Measurements from ENCODE around the gene KCNK1.

KCNK1 gene

DNA sequence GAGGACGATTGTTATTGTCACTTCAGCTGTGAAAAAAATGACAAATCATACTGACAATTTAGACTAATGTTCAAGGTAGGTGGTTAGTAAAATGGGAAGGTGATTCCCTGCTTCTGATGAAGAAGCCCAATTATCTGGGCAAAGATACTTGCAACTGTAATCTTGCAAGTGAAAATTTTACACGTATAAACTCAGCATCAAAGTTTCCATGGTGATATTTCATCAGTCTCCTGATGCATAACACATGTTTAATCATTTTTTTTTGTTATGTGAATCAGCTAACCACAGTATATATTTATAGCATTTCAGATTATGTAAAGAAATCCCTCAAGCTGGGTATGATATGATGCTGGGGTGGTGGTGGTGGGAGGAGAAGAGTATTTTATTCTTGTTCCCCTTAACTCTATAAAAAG is 16.4 kb upstream of the KCNK1 start:
- no peak overlapping the region for H3K4me2 ChIP-seq (ENCODE audit: low read length)
- H3K36me3 ChIP-seq (ENCODE audit: control insufficient read depth, insufficient read depth, low read length) = no peaks in the 10 kb centered on the region
- H3K9me3 ChIP-seq (ENCODE audit: control insufficient read depth, low read length) = no peaks in the 10 kb centered on the region
- H3K9ac ChIP-seq = no peak overlapping the region
- H3K4me1 ChIP-seq = no peaks in the 10 kb centered on the region
- no peak overlapping the region for H3K27ac ChIP-seq
- no peak for TF ChIP-seq CTCF (IDR thresholded peaks at IDR 0.05)
- no peaks in the 10 kb centered on the region for H3K27me3 ChIP-seq (ENCODE audit: control insufficient read depth, insufficient read depth, low read length)
- H2AFZ ChIP-seq = no peak overlapping the region
- no peak overlapping the region for H3K4me3 ChIP-seq (ENCODE audit: low read depth, low read length)
- H3K79me2 ChIP-seq = no peaks in the 10 kb centered on the region

DNA sequence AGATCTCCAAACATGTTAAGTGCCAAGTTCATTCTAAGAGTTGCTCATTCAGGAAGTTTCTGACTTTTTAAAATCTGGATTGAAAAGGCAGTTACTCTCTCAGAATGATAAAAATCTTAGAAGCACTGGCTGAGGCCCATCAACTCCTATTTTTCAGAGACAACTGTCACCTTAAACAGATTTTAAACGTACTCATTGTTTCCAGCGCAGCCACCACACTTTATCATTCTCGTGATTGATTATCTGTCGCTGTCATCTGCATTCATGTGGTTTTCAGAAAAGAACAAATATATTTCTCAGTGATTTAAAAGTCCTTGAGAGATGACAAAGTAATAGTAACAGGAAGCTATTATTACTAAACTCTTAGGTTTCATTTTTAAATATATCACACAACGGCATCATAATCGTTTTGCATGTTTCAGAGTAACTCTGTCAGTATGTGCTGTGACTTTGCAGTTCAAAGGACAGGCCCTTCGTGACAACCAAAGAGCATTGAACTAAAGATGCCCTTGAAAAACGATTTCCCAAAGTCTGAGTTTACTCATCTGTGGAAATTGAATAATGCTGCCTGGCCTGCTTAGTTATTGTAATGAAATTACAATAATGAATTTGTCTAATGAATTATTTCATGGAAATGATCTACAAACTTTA is 14.9 kb upstream of the KCNK1 start:
- TF ChIP-seq CTCF (IDR thresholded peaks at IDR 0.05) = no peak
- Histone ChIP-seq H3K4me2 (ENCODE audit: low read length) (peak overlapping the region; percentile 31), H3K36me3 (ENCODE audit: control insufficient read depth, insufficient read depth, low read length) (no peaks in the 10 kb centered on the region), H3K9ac (no peak overlapping the region), H3K27ac (no peak overlapping the region), H3K79me2 (no peaks in the 10 kb centered on the region), H2AFZ (no peak overlapping the region), H3K27me3 (ENCODE audit: control insufficient read depth, insufficient read depth, low read length) (no peaks in the 10 kb centered on the region), H3K4me3 (ENCODE audit: low read depth, low read length) (no peak overlapping the region), H3K4me1 (no peaks in the 10 kb centered on the region), H3K9me3 (ENCODE audit: control insufficient read depth, low read length) (no peaks in the 10 kb centered on the region)

DNA sequence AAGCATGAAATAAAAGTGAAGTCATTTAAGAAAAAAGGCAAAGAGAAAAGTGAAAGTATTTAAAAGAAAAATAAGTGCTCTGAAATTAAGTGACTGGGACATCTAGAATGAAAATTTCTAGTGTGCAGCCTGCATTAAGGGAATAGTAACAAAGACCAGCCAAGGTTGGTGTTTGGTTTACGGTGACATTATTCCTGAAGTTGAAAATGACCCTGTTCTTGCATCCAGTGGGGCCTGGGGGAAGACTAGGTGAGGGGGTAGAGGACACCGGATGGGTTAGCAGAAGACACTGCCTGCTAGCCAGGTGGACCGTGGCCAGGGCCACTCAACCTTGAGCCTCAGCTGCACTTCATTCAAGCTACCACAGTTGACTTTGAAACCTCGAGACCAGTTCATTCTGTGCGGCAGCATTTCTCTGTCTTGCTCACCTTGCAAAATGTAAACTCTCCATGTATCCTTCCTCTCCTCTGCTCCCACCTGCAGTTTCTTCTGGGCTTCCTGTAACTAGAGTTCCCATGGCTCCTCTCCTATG is 14.3 kb upstream of the KCNK1 start:
- no peaks in the 10 kb centered on the region for H3K36me3 ChIP-seq (ENCODE audit: control insufficient read depth, insufficient read depth, low read length)
- no peaks in the 10 kb centered on the region for H3K79me2 ChIP-seq
- no peak overlapping the region for H3K27ac ChIP-seq
- H3K4me3 ChIP-seq (ENCODE audit: low read depth, low read length) = no peak overlapping the region
- no peak overlapping the region for H2AFZ ChIP-seq
- no peaks in the 10 kb centered on the region for H3K9me3 ChIP-seq (ENCODE audit: control insufficient read depth, low read length)
- H3K9ac ChIP-seq = no peak overlapping the region
- no peaks in the 10 kb centered on the region for H3K4me1 ChIP-seq
- no peak for TF ChIP-seq CTCF (IDR thresholded peaks at IDR 0.05)
- H3K4me2 ChIP-seq (ENCODE audit: low read length) = no peak overlapping the region
- no peaks in the 10 kb centered on the region for H3K27me3 ChIP-seq (ENCODE audit: control insufficient read depth, insufficient read depth, low read length)

DNA sequence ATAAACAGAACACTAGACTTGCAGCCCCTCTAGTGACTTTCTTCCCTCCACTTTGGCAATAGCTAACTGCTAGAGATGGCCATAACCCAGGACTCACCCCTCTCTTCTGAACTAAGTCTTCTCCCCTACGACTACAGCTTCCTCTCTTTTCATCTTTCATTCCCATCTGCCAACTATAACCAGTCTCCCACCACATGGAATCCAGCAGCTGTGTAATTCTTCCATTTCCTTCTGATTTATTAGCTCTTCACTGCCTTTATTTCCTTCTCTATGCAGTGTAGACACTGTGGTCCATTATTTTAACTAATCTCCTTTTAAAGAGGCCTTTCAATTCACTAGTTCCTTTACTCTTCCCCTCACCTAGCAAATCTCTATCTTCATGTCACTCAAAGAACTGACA is 13.4 kb upstream of the KCNK1 start:
- H3K4me1 ChIP-seq = no peaks in the 10 kb centered on the region
- no peaks in the 10 kb centered on the region for H3K9me3 ChIP-seq (ENCODE audit: control insufficient read depth, low read length)
- no peak overlapping the region for H2AFZ ChIP-seq
- H3K36me3 ChIP-seq (ENCODE audit: control insufficient read depth, insufficient read depth, low read length) = no peaks in the 10 kb centered on the region
- H3K27ac ChIP-seq = no peak overlapping the region
- no peak for TF ChIP-seq CTCF (IDR thresholded peaks at IDR 0.05)
- no peak overlapping the region for H3K4me2 ChIP-seq (ENCODE audit: low read length)
- no peaks in the 10 kb centered on the region for H3K79me2 ChIP-seq
- no peak overlapping the region for H3K9ac ChIP-seq
- no peaks in the 10 kb centered on the region for H3K27me3 ChIP-seq (ENCODE audit: control insufficient read depth, insufficient read depth, low read length)
- no peak overlapping the region for H3K4me3 ChIP-seq (ENCODE audit: low read depth, low read length)

- H3K4me2 ChIP-seq (ENCODE audit: low read length) = no peak overlapping the region
- H3K27ac ChIP-seq = no peak overlapping the region
- H3K4me3 ChIP-seq (ENCODE audit: low read depth, low read length) = no peak overlapping the region
- no peaks in the 10 kb centered on the region for H3K79me2 ChIP-seq
- no peaks in the 10 kb centered on the region for H3K27me3 ChIP-seq (ENCODE audit: control insufficient read depth, insufficient read depth, low read length)
- no peaks in the 10 kb centered on the region for H3K9me3 ChIP-seq (ENCODE audit: control insufficient read depth, low read length)
- no peak for TF ChIP-seq CTCF (IDR thresholded peaks at IDR 0.05)
- H2AFZ ChIP-seq = no peak overlapping the region
- H3K36me3 ChIP-seq (ENCODE audit: control insufficient read depth, insufficient read depth, low read length) = no peaks in the 10 kb centered on the region
- no peaks in the 10 kb centered on the region for H3K4me1 ChIP-seq
- H3K9ac ChIP-seq = no peak overlapping the region
Observed at GRCh38 chr1:233603478-233603877, 10.4 kb upstream of the KCNK1 start.

Measured in parathyroid adenoma (tissue), 2 donors.